Activated T-cell treated with anti-CD3 and anti-CD28 coated beads, Interleukin-2, amount 50 U/mL, for 4 hours (primary cell): ENCODE results near the gene BMP3. TPM values are rescaled to one million over a fixed set of nuclear protein-coding genes. Genes with fewer than 3 reads are reported as not detected.
A peak's percentile ranks its signal among the peaks of the same experiment; 100 is the strongest.

Experiments
- ATAC-seq, 2 donors: fragments of 200-7000 bp; cut with Tn5 transposase; one replicate each; pipeline ENCODE4 v1.10.0; 2021
- DNase-seq: peaks from one replicate; pipeline ENCODE4 v3.0.0-alpha.2; 2020
- H3K27me3 Mint-ChIP-seq: one replicate; pipeline ENCODE4 v1.8.0; 2021; ENCODE audit warnings: low read depth, mixed read lengths
- H3K36me3 Mint-ChIP-seq: one replicate; pipeline ENCODE4 v1.8.0; 2022; ENCODE audit warnings: mixed read lengths; ENCODE audit not compliant: insufficient read depth
- H3K4me1 Mint-ChIP-seq: one replicate; pipeline ENCODE4 v1.8.0; 2021; ENCODE audit warnings: low read depth, mixed read lengths
- H3K4me3 Mint-ChIP-seq: one replicate; pipeline ENCODE4 v1.8.0; 2021; ENCODE audit warnings: mild to moderate bottlenecking, moderate library complexity, mixed read lengths
- H3K9me3 Mint-ChIP-seq: one replicate; pipeline ENCODE4 v1.8.0; 2021; ENCODE audit warnings: mixed read lengths
- total RNA-seq, 3 donors: library from RNA; stranded (reverse); gene quantifications; one replicate each; pipeline ENCODE4 v1.2.1, GENCODE V29; 2021

BMP3 gene
- total RNA-seq, 3 donors from 2014 or later: not detected

- Mint-ChIP-seq H3K9me3 (no peaks in the 10 kb centered on the region), H3K27me3 (peaks cover 53% of the 10 kb centered on the region), H3K36me3 (no peaks in the 10 kb centered on the region), H3K4me1 (peaks cover 17% of the 10 kb centered on the region), H3K4me3 (peak overlapping the region; percentile 45)
- no peak for DNase-seq
- no peak for ATAC-seq
Measured at GRCh38 chr4:81031796-81032551, 1.5 kb downstream of the BMP3 start.

- H3K4me1 Mint-ChIP-seq: peaks cover 17% of the 10 kb centered on the region
- no peak overlapping the region for H3K4me3 Mint-ChIP-seq
- peaks cover 47% of the 10 kb centered on the region for H3K27me3 Mint-ChIP-seq
- DNase-seq: no peak
- no peaks in the 10 kb centered on the region for H3K36me3 Mint-ChIP-seq
- peak in 1 of 2 donors; percentile 11 for ATAC-seq
- H3K9me3 Mint-ChIP-seq: no peaks in the 10 kb centered on the region
Measured at GRCh38 chr4:81032771-81033684, 2.5 kb downstream of the BMP3 start.

- H3K27me3 Mint-ChIP-seq: peaks cover 6% of the 10 kb centered on the region
- no peaks in the 10 kb centered on the region for H3K36me3 Mint-ChIP-seq
- DNase-seq (no peak), ATAC-seq (no peak)
- no peaks in the 10 kb centered on the region for H3K9me3 Mint-ChIP-seq
- H3K4me1 Mint-ChIP-seq: no peaks in the 10 kb centered on the region
- no peak overlapping the region for H3K4me3 Mint-ChIP-seq
Measured at GRCh38 chr4:81038636-81039350, 8.3 kb downstream of the BMP3 start.

GRCh38 chr4:81039351-81039972 is 9.0 kb downstream of the BMP3 start:
- DNase-seq (no peak), ATAC-seq (no peak)
- no peaks in the 10 kb centered on the region for H3K4me1 Mint-ChIP-seq
- H3K27me3 Mint-ChIP-seq: peaks cover 6% of the 10 kb centered on the region
- no peaks in the 10 kb centered on the region for H3K36me3 Mint-ChIP-seq
- no peak overlapping the region for H3K4me3 Mint-ChIP-seq
- H3K9me3 Mint-ChIP-seq: no peaks in the 10 kb centered on the region

GRCh38 chr4:81040012-81040659 is 9.6 kb downstream of the BMP3 start:
- peaks cover 8% of the 10 kb centered on the region for H3K27me3 Mint-ChIP-seq
- no peak for ATAC-seq
- no peaks in the 10 kb centered on the region for H3K9me3 Mint-ChIP-seq
- no peak for DNase-seq
- H3K36me3 Mint-ChIP-seq: no peaks in the 10 kb centered on the region
- no peak overlapping the region for H3K4me3 Mint-ChIP-seq
- H3K4me1 Mint-ChIP-seq: no peaks in the 10 kb centered on the region

GRCh38 chr4:81042578-81043365 is 12.3 kb downstream of the BMP3 start:
- DNase-seq (no peak), ATAC-seq (no peak)
- Mint-ChIP-seq H3K27me3 (peaks cover 13% of the 10 kb centered on the region), H3K4me1 (no peaks in the 10 kb centered on the region), H3K4me3 (no peak overlapping the region), H3K36me3 (no peaks in the 10 kb centered on the region), H3K9me3 (no peaks in the 10 kb centered on the region)

GRCh38 chr4:81049330-81049729 is 18.8 kb downstream of the BMP3 start:
- Mint-ChIP-seq H3K9me3 (no peaks in the 10 kb centered on the region), H3K4me1 (no peaks in the 10 kb centered on the region), H3K4me3 (no peak overlapping the region), H3K36me3 (no peaks in the 10 kb centered on the region), H3K27me3 (peaks cover 13% of the 10 kb centered on the region)
- ATAC-seq: no peak
- DNase-seq: no peak

GRCh38 chr4:81049907-81050306 is 19.4 kb downstream of the BMP3 start:
- peaks cover 11% of the 10 kb centered on the region for H3K27me3 Mint-ChIP-seq
- DNase-seq: no peak
- no peak overlapping the region for H3K4me3 Mint-ChIP-seq
- H3K9me3 Mint-ChIP-seq: no peaks in the 10 kb centered on the region
- no peak for ATAC-seq
- H3K36me3 Mint-ChIP-seq: no peaks in the 10 kb centered on the region
- H3K4me1 Mint-ChIP-seq: no peaks in the 10 kb centered on the region

- Mint-ChIP-seq H3K9me3 (no peaks in the 10 kb centered on the region), H3K4me1 (no peaks in the 10 kb centered on the region), H3K36me3 (no peaks in the 10 kb centered on the region), H3K4me3 (no peak overlapping the region), H3K27me3 (peaks cover 7% of the 10 kb centered on the region)
- DNase-seq (peak; percentile 38), ATAC-seq (no peak)
Measured at GRCh38 chr4:81052119-81053068, 21.9 kb downstream of the BMP3 start.

GRCh38 chr4:81058621-81059020 is 28.1 kb downstream of the BMP3 start:
- H3K27me3 Mint-ChIP-seq: peaks cover 11% of the 10 kb centered on the region
- no peaks in the 10 kb centered on the region for H3K36me3 Mint-ChIP-seq
- no peaks in the 10 kb centered on the region for H3K4me1 Mint-ChIP-seq
- H3K4me3 Mint-ChIP-seq: no peak overlapping the region
- ATAC-seq (no peak), DNase-seq (no peak)
- H3K9me3 Mint-ChIP-seq: no peaks in the 10 kb centered on the region

GRCh38 chr4:81060587-81061343 is 30.3 kb downstream of the BMP3 start:
- Mint-ChIP-seq H3K4me3 (no peak overlapping the region), H3K9me3 (no peaks in the 10 kb centered on the region), H3K4me1 (no peaks in the 10 kb centered on the region), H3K36me3 (no peaks in the 10 kb centered on the region), H3K27me3 (peaks cover 14% of the 10 kb centered on the region)
- no peak for ATAC-seq
- no peak for DNase-seq

- H3K4me3 Mint-ChIP-seq: no peak overlapping the region
- H3K27me3 Mint-ChIP-seq: peaks cover 14% of the 10 kb centered on the region
- no peaks in the 10 kb centered on the region for H3K36me3 Mint-ChIP-seq
- no peaks in the 10 kb centered on the region for H3K9me3 Mint-ChIP-seq
- H3K4me1 Mint-ChIP-seq: no peaks in the 10 kb centered on the region
- ATAC-seq: no peak
- DNase-seq: no peak
Measured at GRCh38 chr4:81061344-81061730, 30.8 kb downstream of the BMP3 start.
